ENCODE measurements around the gene TYSND1.
"Not testable (repeated sequence)": the region's sequence is repeated elsewhere in the genome, so short reads cannot be mapped to it uniquely, and the experiment has no call there.

The TYSND1 gene, protein sequence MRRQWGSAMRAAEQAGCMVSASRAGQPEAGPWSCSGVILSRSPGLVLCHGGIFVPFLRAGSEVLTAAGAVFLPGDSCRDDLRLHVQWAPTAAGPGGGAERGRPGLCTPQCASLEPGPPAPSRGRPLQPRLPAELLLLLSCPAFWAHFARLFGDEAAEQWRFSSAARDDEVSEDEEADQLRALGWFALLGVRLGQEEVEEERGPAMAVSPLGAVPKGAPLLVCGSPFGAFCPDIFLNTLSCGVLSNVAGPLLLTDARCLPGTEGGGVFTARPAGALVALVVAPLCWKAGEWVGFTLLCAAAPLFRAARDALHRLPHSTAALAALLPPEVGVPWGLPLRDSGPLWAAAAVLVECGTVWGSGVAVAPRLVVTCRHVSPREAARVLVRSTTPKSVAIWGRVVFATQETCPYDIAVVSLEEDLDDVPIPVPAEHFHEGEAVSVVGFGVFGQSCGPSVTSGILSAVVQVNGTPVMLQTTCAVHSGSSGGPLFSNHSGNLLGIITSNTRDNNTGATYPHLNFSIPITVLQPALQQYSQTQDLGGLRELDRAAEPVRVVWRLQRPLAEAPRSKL

DNA sequence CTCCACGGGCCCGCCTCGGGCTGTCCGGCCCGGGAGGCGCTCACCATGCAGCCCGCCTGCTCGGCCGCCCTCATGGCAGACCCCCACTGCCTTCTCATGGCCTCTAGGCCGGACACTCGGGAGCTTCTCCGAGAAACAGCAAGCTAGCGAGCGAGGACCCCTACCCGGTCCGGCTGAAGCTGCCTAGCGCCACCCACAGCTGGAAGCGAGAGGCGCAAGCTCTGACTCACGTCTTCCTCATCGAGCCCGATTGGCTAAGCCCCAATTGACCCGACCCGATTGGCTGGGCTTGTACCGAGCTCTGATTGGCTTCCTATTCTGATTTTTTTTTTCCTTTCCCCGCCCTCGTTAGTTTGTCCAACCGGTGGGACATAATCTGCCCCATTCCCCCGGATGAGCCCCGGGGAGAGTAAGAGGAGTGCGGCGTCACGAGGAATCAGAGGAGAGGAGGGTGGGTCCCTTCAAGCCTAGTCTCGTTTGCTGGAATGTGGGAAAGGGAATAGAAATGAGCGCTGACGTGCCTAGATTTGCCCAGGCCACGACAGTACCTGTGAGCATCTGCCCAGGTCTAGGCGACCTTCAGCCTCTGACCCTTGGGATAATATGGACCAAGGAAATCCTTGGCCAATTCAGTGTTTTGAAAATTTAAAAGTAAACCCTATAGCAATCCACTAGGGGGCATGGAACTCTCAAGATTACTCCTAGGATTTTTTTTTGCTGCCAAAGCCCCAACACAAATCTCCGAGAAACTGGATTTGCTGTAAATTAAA is at the start of gene TYSND1:
Gene TYSND1, minus strand, starts transcription at position 212 of the 770 bp plus-strand sequence. Its CDS starts 114 bp downstream, at position 98.
- DNase-seq, result peak; percentile 95

- DNase-seq, result no peak
These were observed 46.9 kb upstream of the TYSND1 start for GRCh38 chr10:70193391-70193844.

GRCh38 chr10:70192326-70192968 is 45.9 kb upstream of the TYSND1 start:
- DNase-seq, result no peak

- no peak for DNase-seq
These were observed 45.4 kb upstream of the TYSND1 start for GRCh38 chr10:70191972-70192305.

GRCh38 chr10:70191161-70191971 is 44.9 kb upstream of the TYSND1 start:
- DNase-seq, result no peak

GRCh38 chr10:70190581-70190980 is 44.1 kb upstream of the TYSND1 start:
- DNase-seq, result no peak

- DNase-seq, result no peak
These were observed 43.6 kb upstream of the TYSND1 start for GRCh38 chr10:70190102-70190501.

DNA sequence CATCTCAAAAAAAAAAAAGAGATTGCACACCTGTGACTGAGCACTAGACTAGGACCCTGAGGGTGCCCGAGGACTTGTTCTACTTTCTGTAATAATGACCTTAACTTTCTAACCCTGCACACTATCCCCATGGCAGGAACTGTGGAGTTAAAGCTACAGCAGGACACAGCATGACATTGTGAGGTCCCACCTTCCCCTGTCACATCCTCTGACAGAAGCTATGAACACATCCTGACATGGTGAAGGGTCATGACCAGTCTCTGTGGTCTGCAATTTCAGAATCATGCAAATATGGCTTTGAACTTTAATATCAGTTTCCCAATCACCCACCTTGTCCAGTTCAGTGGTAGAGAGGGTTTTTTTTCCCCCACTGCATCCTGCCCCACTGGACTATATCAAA is 42.3 kb upstream of the TYSND1 start:
- no peak for DNase-seq

GRCh38 chr10:70186571-70186970 is 40.1 kb upstream of the TYSND1 start:
- DNase-seq, result no peak

- no peak for DNase-seq
These were observed 39.6 kb upstream of the TYSND1 start for GRCh38 chr10:70186090-70186489.

DNA sequence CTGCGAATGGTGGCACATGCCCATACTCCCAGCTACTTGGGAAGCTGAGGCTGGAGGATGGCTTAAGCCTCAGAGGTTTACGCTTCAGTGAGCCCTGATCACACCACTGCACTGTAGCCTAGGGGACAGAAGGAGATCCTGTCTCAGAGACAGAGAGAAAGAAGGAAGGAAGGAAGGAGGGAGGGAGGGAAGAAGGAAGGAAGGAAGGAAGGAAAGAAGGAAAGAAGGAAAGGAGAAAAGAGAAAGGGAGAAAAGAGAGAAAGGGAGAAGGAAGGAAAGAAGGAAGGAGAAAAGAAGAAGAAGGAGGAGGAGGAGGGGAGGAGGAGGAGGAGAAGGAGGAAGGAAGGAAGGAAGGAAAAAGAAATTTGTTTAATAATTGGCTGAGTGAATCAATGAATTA is 36.8 kb upstream of the TYSND1 start:
- no peak for DNase-seq

DNA sequence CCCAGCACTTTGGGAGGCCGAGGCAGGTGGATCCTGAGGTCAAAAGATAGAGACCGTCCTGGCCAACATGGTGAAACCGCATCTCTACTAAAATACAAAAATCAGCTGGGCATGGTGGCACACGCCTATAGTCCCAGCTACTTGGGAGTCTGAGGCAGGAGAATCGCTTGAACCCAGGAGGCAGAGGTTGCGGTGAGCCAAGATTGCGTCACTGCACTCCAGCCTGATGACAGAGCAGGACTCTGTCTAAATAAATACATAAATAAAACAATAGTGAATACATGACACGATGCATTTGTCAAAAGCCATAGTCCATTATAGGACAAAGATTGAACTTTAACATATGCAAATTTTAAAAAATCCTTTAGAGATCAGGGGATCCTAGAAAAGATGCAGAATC is 32.7 kb upstream of the TYSND1 start:
- DNase-seq, result not testable (repeated sequence)

DNA sequence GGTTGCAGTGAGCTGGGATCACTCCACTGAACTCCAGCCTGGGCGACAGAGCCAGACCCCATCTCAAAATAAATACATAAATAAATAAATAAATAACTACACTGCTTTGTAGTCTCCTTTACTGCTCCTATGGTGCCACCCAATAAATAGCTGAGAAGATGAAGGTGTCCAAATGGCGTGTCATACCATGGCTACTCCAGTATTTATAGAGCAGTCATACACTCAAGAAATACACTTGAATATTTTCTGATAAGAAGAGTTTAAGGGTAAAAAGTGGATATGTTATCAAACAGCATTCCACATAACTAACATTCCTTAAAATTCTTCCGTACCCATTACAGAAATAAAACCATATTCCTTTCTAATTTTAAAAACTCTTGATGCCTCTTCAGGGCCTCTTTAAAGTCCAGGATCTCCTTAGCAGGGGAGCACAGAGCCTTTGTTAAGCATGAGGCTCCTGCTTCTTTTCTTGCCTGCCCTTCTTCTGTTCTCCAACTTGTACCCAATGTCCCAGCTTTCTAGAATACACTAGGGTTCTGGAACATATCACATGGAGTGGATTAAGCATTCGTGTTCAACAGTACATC is 31.7 kb upstream of the TYSND1 start:
- DNase-seq, result no peak

DNA sequence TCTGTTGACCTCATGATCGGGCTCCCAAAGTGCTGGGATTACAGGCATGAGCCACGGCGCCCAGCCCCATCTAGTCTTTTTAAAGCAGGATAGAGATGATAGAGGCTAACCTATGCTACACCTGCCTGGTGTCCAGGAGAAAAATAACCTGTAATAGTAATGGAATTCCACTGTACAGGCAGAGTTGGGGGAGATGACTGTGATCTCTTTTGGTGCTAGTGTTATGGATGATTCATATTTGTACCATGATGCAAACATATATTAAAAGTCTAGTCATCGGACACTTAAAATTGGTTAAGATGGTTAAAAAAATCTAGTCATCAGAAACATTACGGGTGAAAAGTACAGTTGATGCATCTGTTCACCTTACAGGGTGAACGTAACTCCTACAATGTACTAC is 29.9 kb upstream of the TYSND1 start:
- no peak for DNase-seq

DNA sequence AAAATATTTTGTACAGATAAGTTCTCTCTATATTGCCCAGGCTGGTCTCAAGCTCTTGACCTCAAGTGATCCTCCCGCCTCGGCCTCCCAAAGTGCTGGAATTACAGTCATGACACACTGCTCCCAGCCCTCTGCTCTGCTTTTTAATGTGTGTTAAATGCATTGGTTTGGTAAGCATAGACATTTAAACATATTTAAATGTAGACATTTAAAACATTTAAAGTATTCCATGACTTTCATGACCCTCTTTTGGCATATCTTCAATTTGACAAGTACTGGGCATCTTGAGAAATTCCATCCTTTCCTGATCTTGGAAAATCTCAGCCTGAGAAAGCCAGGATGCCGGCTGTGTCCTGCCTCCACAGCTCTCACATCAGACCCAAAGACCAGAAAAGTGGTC is 29.0 kb upstream of the TYSND1 start:
- no peak for DNase-seq

- no peak for DNase-seq
These were observed 27.7 kb upstream of the TYSND1 start for GRCh38 chr10:70174058-70174741.

DNA sequence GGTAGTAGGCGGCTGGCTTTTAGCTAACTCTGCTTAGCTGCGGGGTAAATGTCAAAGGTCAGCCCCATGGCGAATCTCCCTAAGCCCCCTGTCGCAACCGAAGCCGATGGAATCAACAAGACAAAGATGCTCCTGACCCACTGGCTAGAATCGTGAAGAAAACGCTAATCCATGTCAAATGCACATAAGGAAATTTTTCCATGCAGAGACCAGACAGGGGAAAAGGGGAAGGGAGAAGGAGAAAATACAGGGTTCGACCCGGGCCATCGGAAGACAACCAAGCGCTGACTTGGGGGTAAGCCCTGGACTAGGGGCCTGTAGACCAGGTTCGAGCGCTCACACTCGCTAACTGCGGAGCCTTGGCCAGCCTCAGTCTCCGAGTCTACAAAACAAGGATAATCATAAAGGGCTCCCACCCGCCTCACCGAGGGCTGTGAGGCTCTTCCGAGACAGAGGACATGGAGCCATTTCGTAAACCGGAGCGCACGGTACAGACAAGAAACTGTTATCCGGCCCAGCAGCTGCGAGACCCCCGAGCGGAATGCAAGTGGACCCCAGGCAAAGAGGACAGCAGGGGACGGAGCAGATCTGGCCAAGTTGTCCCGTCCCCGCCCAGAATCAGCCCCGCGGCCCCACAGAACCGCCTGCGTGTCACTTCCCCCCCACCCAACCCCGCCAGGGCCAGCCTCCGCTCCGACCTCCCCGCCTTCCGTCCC is 23.3 kb upstream of the TYSND1 start:
- DNase-seq, result no peak

DNA sequence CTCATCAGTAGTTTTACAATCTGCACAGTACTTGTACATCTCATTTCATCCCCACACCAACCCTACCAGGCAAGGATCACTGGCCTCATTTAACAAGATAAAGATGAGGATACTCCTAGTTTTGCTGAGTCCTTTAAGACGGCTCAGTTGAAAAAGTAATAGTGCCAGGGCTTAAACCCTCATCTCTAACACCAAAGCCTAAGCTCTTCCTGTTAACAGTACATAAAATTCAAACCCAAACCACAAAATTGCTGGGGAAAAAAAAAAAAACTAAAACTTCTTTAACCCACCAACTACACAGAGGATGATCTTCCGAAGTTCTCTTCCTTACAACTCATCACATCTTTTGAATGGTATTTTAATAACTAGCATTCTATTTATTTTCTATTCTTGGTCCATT is 22.5 kb upstream of the TYSND1 start:
- no peak for DNase-seq

- no peak for DNase-seq
These were observed 20.7 kb upstream of the TYSND1 start for GRCh38 chr10:70167246-70167645.

DNA sequence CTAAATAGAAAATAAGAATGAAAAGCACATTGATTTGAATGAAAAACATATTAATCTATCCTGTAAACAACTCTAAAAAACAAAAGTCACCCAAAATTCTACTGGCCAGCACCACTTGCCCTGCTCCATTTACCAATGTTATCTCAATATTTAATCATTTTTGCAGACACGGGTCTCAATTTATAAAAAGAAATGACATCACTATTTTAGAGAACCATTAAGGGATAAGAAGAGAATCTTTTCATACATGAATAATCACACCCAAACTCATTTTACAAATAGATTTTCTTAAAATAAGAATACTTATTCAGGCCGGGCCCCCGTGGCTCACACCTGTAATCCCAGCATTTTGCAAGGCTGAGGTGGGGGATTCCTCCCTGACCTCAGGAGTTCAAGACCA is 19.9 kb upstream of the TYSND1 start:
- DNase-seq, result no peak

- no peak for DNase-seq
These were observed 17.7 kb upstream of the TYSND1 start for GRCh38 chr10:70164163-70164562.
